Mammary epithelial cell (primary cell): Measurements from ENCODE around the gene RFWD3.

Source experiments
- CTCF ChIP-seq, 2 donors: IDR thresholded peaks in 1 of 2; conservative IDR thresholded peaks in 1 of 2; 2 replicates each; pipeline ENCODE4 v1.5.1; 2011 to 2012; ENCODE audit warnings: inconsistent platforms in 2 of 2, low read length in 2 of 2, mild to moderate bottlenecking in 2 of 2, control low read depth in 1 of 2, low read depth in 1 of 2; ENCODE audit not compliant: insufficient read depth in 1 of 2; ENCODE audit errors: extremely low read depth in 1 of 2
- EZH2 ChIP-seq: IDR thresholded peaks from 2 replicates; pipeline ENCODE4 v1.6.1; 2012; ENCODE audit warnings: low read length, inconsistent platforms, borderline replicate concordance

- no peak for TF ChIP-seq CTCF (conservative IDR thresholded peaks at IDR 0.05 in 1 of 2, IDR thresholded peaks at IDR 0.05 in 1 of 2; ENCODE audit: extremely low read depth in 1 of 2, insufficient read depth in 1 of 2, low read depth in 1 of 2, low read length in 2 of 2)
- no peak for TF ChIP-seq EZH2
Observed at GRCh38 chr16:74573622-74574021, 93.1 kb downstream of the RFWD3 start.
